Adipocyte (in vitro differentiated cells): ENCODE measurements around the gene FSIP1.
A peak's percentile ranks its signal among the peaks of the same experiment; 100 is the strongest.

Source experiments
- DNase-seq: peaks from one replicate; pipeline ENCODE4 v3.0.0-alpha.2; 2015; ENCODE audit warnings: low read depth
- H3K27me3 ChIP-seq: replicated peaks from 2 replicates; pipeline ENCODE4 v1.7.0; 2013; ENCODE audit warnings: mild to moderate bottlenecking, low read length, moderate library complexity; ENCODE audit not compliant: control insufficient read depth, insufficient read depth
- H3K36me3 ChIP-seq: 2 replicates; pipeline ENCODE4 v1.7.0; 2013; ENCODE audit warnings: low read length, mild to moderate bottlenecking, moderate library complexity; ENCODE audit not compliant: control insufficient read depth, insufficient read depth, severe bottlenecking
- H3K4me1 ChIP-seq: 2 replicates; pipeline ENCODE4 v1.7.0; 2013; ENCODE audit warnings: mild to moderate bottlenecking, low read length, moderate library complexity; ENCODE audit not compliant: control insufficient read depth, insufficient read depth
- H3K4me3 ChIP-seq: 2 replicates; pipeline ENCODE4 v1.7.0; 2013; ENCODE audit warnings: mild to moderate bottlenecking, low read length, moderate library complexity
- H3K9ac ChIP-seq: 2 replicates; pipeline ENCODE4 v1.7.0; 2013; ENCODE audit warnings: mild to moderate bottlenecking, low read length, moderate library complexity
- H3K9me3 ChIP-seq: 2 replicates; pipeline ENCODE4 v1.7.0; 2013; ENCODE audit warnings: mild to moderate bottlenecking, low read length, moderate library complexity; ENCODE audit not compliant: control insufficient read depth

The FSIP1 gene

GRCh38 chr15:39736412-39737195, 46.0 kb downstream of the FSIP1 start:
- no peaks in the 10 kb centered on the region for H3K36me3 ChIP-seq
- DNase-seq: no peak
- no peak overlapping the region for H3K4me3 ChIP-seq
- peaks cover 19% of the 10 kb centered on the region for H3K4me1 ChIP-seq
- no peaks in the 10 kb centered on the region for H3K27me3 ChIP-seq
- no peak overlapping the region for H3K9ac ChIP-seq
- no peaks in the 10 kb centered on the region for H3K9me3 ChIP-seq

- H3K9me3 ChIP-seq: no peaks in the 10 kb centered on the region
- H3K36me3 ChIP-seq: no peaks in the 10 kb centered on the region
- DNase-seq: no peak
- H3K9ac ChIP-seq: no peak overlapping the region
- no peaks in the 10 kb centered on the region for H3K27me3 ChIP-seq
- peaks cover 11% of the 10 kb centered on the region for H3K4me1 ChIP-seq
- no peak overlapping the region for H3K4me3 ChIP-seq
Measured at GRCh38 chr15:39735120-39735717, 47.4 kb downstream of the FSIP1 start.

- H3K9me3 ChIP-seq: no peaks in the 10 kb centered on the region
- H3K36me3 ChIP-seq: no peaks in the 10 kb centered on the region
- no peak for DNase-seq
- no peak overlapping the region for H3K9ac ChIP-seq
- H3K4me1 ChIP-seq: peaks cover 5% of the 10 kb centered on the region
- no peak overlapping the region for H3K4me3 ChIP-seq
- no peaks in the 10 kb centered on the region for H3K27me3 ChIP-seq
Measured at GRCh38 chr15:39731266-39731665, 51.4 kb downstream of the FSIP1 start.

GRCh38 chr15:39730552-39730951, 52.1 kb downstream of the FSIP1 start:
- H3K4me1 ChIP-seq: peaks cover 4% of the 10 kb centered on the region
- no peak overlapping the region for H3K4me3 ChIP-seq
- H3K27me3 ChIP-seq: no peaks in the 10 kb centered on the region
- H3K9ac ChIP-seq: no peak overlapping the region
- no peak for DNase-seq
- no peaks in the 10 kb centered on the region for H3K36me3 ChIP-seq
- no peaks in the 10 kb centered on the region for H3K9me3 ChIP-seq

- no peaks in the 10 kb centered on the region for H3K4me1 ChIP-seq
Measured at GRCh38 chr15:39729500-39729899, 53.1 kb downstream of the FSIP1 start.

GRCh38 chr15:39728845-39729244, 53.8 kb downstream of the FSIP1 start:
- DNase-seq: no peak
- no peak overlapping the region for H3K9ac ChIP-seq

More at GRCh38 chr15:39729500-39729899, 53.1 kb downstream of the FSIP1 start:
- Histone ChIP-seq H3K36me3 (no peaks in the 10 kb centered on the region), H3K4me3 (no peak overlapping the region), H3K27me3 (no peaks in the 10 kb centered on the region), H3K9ac (no peak overlapping the region), H3K9me3 (no peaks in the 10 kb centered on the region)
- no peak for DNase-seq

GRCh38 chr15:39721893-39722292, 60.7 kb downstream of the FSIP1 start:
- Histone ChIP-seq H3K27me3 (no peaks in the 10 kb centered on the region), H3K4me3 (no peak overlapping the region), H3K9ac (no peak overlapping the region), H3K36me3 (no peaks in the 10 kb centered on the region), H3K4me1 (peaks cover 13% of the 10 kb centered on the region), H3K9me3 (no peaks in the 10 kb centered on the region)
- DNase-seq: no peak

More at GRCh38 chr15:39728845-39729244, 53.8 kb downstream of the FSIP1 start:
- H3K36me3 ChIP-seq: no peaks in the 10 kb centered on the region
- no peak overlapping the region for H3K4me3 ChIP-seq
- H3K27me3 ChIP-seq: no peaks in the 10 kb centered on the region
- H3K4me1 ChIP-seq: no peaks in the 10 kb centered on the region
- no peaks in the 10 kb centered on the region for H3K9me3 ChIP-seq

GRCh38 chr15:39720621-39721611, 61.7 kb downstream of the FSIP1 start:
- Histone ChIP-seq H3K9ac (peak overlapping the region; percentile 5), H3K27me3 (no peaks in the 10 kb centered on the region), H3K9me3 (no peaks in the 10 kb centered on the region), H3K4me1 (peaks cover 21% of the 10 kb centered on the region), H3K36me3 (no peaks in the 10 kb centered on the region), H3K4me3 (peak overlapping the region; percentile 16)
- peak; percentile 84 for DNase-seq

GRCh38 chr15:39720081-39720480, 62.6 kb downstream of the FSIP1 start:
- Histone ChIP-seq H3K4me1 (peaks cover 21% of the 10 kb centered on the region), H3K27me3 (no peaks in the 10 kb centered on the region), H3K36me3 (no peaks in the 10 kb centered on the region), H3K4me3 (no peak overlapping the region), H3K9me3 (no peaks in the 10 kb centered on the region), H3K9ac (peak overlapping the region; percentile 5)
- no peak for DNase-seq

GRCh38 chr15:39719109-39719508, 63.5 kb downstream of the FSIP1 start:
- no peaks in the 10 kb centered on the region for H3K9me3 ChIP-seq
- peaks cover 21% of the 10 kb centered on the region for H3K4me1 ChIP-seq
- DNase-seq: no peak
- no peak overlapping the region for H3K4me3 ChIP-seq
- H3K27me3 ChIP-seq: no peaks in the 10 kb centered on the region
- no peaks in the 10 kb centered on the region for H3K36me3 ChIP-seq
- H3K9ac ChIP-seq: no peak overlapping the region

- H3K27me3 ChIP-seq: no peaks in the 10 kb centered on the region
- no peak overlapping the region for H3K9ac ChIP-seq
- no peak for DNase-seq
- no peaks in the 10 kb centered on the region for H3K9me3 ChIP-seq
- no peak overlapping the region for H3K4me3 ChIP-seq
- peaks cover 28% of the 10 kb centered on the region for H3K4me1 ChIP-seq
- no peaks in the 10 kb centered on the region for H3K36me3 ChIP-seq
Measured at GRCh38 chr15:39717134-39717533, 65.5 kb downstream of the FSIP1 start.
